Small intestine (tissue), 7 donors: ENCODE results near the gene USP2. TPM values are rescaled to one million over a fixed set of nuclear protein-coding genes. Genes with fewer than 3 reads are reported as not detected.
"Not testable (repeated sequence)": the region's sequence is repeated elsewhere in the genome, so short reads cannot be mapped to it uniquely, and the experiment has no call there.

Source experiments
- DNase-seq, 2 donors: peaks; one replicate each; pipeline versions ENCODE4 v3.0.0 to v3.0.0-alpha.2; 2013
- FAIRE-seq: peaks from 2 replicates; lab custom pipeline; 2012; peaks lifted over from hg19 to GRCh38; lab: Jason Lieb, UNC
- H3K27ac ChIP-seq, 3 donors: one replicate each; pipeline ENCODE4 v1.5.1; 2013; ENCODE audit warnings: low read length in 2 of 3, mild to moderate bottlenecking in 2 of 3, control low read depth in 1 of 3, inconsistent platforms in 1 of 3, low read depth in 1 of 3, moderate library complexity in 1 of 3
- H3K27me3 ChIP-seq, 3 donors: one replicate each; pipeline ENCODE4 v1.6.1; 2013; ENCODE audit warnings: low read length in 3 of 3, inconsistent platforms in 1 of 3; ENCODE audit not compliant: control insufficient read depth in 3 of 3, insufficient read depth in 3 of 3
- H3K36me3 ChIP-seq, 3 donors: one replicate each; pipeline ENCODE4 v1.6.1; 2013; ENCODE audit warnings: low read length in 3 of 3, inconsistent platforms in 1 of 3, low read depth in 1 of 3, mild to moderate bottlenecking in 1 of 3, moderate library complexity in 1 of 3; ENCODE audit not compliant: control insufficient read depth in 3 of 3, insufficient read depth in 2 of 3
- H3K4me1 ChIP-seq, 3 donors: one replicate each; pipeline ENCODE4 v1.6.1; 2013; ENCODE audit warnings: low read length in 2 of 3, inconsistent platforms in 1 of 3, low read depth in 1 of 3, mild to moderate bottlenecking in 1 of 3, moderate library complexity in 1 of 3; ENCODE audit not compliant: control insufficient read depth in 3 of 3, insufficient read depth in 2 of 3
- H3K4me3 ChIP-seq, 3 donors: one replicate each; pipeline ENCODE4 v1.5.1; 2013; ENCODE audit warnings: low read length in 3 of 3, control low read depth in 1 of 3, inconsistent platforms in 1 of 3, low read depth in 1 of 3, mild to moderate bottlenecking in 1 of 3, moderate library complexity in 1 of 3
- H3K9me3 ChIP-seq, 2 donors: one replicate each; pipeline ENCODE4 v1.6.1; 2013; ENCODE audit warnings: low read depth in 1 of 2, low read length in 1 of 2; ENCODE audit not compliant: control insufficient read depth in 2 of 2, insufficient read depth in 1 of 2
- WGBS, 3 donors: extraction: QIAGEN DNeasy Blood & Tissue Kit; methylation state at CpG; one replicate each; pipeline ENCODE4 v1.1.7; 2013; 5-methylcytosine and 5-hydroxymethylcytosine counted together
- polyA plus RNA-seq, 4 donors: library from polyadenylated mRNA; stranded (reverse) in 3 of 4; unstranded in 1 of 4; fragments of 200-250 nt in 3 of 4; fragments of 120-200 nt in 1 of 4; gene quantifications; one replicate each; pipeline versions ENCODE4 v1.2.1 to v1.2.3, GENCODE V29; 2013
- donor health status: healthy with polysubstance abuse.
- donor health status: control.
- donor health status: control.
- donor health status: Bipolar disorder and iron deficiency.
- donor health status: healthy.

Gene USP2
- polyA plus RNA-seq, 4 donors: 3.9 to 19.5 (median 10.3) TPM

DNA sequence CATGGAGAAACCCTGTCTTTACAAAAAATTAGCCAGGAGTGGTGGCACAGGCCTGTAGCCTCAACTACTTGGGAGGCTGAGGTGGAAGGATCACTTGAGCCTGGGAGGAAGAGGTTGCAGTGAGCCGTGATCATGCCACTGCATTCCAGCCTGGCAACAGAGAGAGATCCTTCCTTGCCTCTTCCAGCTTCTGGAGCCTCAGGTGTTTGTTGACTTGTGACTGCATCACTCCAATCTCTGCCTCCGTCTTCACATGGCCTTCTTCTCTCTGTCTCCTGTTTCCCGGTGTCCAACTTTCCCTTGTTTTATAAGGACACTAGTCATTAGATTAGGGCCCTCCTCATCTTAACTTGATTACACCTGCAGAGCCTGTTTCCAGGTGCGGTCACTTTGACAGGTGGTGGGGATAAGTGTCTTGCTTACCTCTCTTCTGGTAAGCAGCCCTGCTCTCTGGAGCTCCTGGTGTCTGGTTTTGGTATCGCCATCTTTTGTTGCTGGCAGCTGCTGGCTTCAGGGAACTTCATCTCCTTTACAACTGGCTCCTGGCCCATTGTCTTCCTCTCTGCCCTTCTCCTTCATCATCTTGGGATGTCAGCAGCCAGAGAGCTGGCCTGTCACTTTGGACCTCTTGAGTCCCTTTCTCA lies 8.2 kb upstream of the USP2 start:
- DNase-seq: peak in 1 of 2 donors; percentile 43
- Histone ChIP-seq H3K9me3 (no peaks in the 10 kb centered on the region), H3K4me3 (no peak overlapping the region), H3K27me3 (peaks cover 0 to under 1% (median 0%) of the 10 kb centered on the region in 3 donors), H3K27ac (no peak overlapping the region), H3K4me1 (no peaks in the 10 kb centered on the region), H3K36me3 (no peaks in the 10 kb centered on the region)
- WGBS, 3 donors: 45 to 70% (median 62%) methylated on average over 5 of the region's 5 CpGs
- FAIRE-seq: no peak

GRCh38 chr11:119388103-119388502 lies 6.6 kb upstream of the USP2 start:
- WGBS, 3 donors: 81 to 86% (median 83%) methylated on average over 7 of the region's 7 CpGs
- FAIRE-seq: no peak
- Histone ChIP-seq H3K9me3 (no peaks in the 10 kb centered on the region), H3K27me3 (no peaks in the 10 kb centered on the region), H3K27ac (no peak overlapping the region), H3K4me1 (no peaks in the 10 kb centered on the region), H3K4me3 (no peak overlapping the region), H3K36me3 (no peaks in the 10 kb centered on the region)
- DNase-seq: no peak

DNA sequence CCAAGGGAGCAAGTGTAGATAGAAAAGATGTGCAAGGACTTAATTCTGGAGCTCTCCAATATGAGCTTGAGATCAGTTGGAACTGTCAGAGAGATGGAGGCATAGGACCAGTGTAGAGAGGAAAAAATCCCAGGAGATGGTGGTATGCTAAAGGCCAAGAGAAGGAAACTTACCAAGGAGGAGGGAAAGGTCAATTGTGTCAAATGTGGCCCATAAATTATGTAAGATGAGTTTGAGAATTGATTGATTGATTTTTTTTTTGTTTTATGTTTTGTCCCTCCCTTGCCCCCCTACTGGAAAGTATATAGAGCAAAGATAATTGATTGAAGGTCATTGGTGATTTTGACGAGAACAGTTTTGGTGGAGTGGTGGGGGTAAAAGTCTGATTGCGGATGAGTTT lies 2.8 kb upstream of the USP2 start:
- Histone ChIP-seq H3K27ac (no peak overlapping the region), H3K4me3 (no peak overlapping the region), H3K4me1 (peaks cover 0 to 16% (median 5%) of the 10 kb centered on the region in 3 donors), H3K27me3 (peaks cover 0 to 14% (median 0%) of the 10 kb centered on the region in 3 donors), H3K36me3 (no peaks in the 10 kb centered on the region), H3K9me3 (no peaks in the 10 kb centered on the region)
- FAIRE-seq (no peak), DNase-seq (no peak)
- 63 to 79% (median 72%) methylated on average over 2 of the region's 2 CpGs for WGBS, 3 donors

GRCh38 chr11:119382513-119382912 lies 1.0 kb upstream of the USP2 start:
- Histone ChIP-seq H3K4me1 (peaks cover 0 to 16% (median 5%) of the 10 kb centered on the region in 3 donors), H3K27me3 (peaks cover 0 to 14% (median 0%) of the 10 kb centered on the region in 3 donors)
- DNase-seq, H3K9me3 ChIP-seq, H3K4me3 ChIP-seq, H3K36me3 ChIP-seq, H3K27ac ChIP-seq, FAIRE-seq: not testable (repeated sequence)
- 87 to 90% (median 87%) methylated on average over 14 of the region's 14 CpGs for WGBS, 3 donors

- Histone ChIP-seq H3K27ac (no peak overlapping the region), H3K9me3 (no peaks in the 10 kb centered on the region), H3K36me3 (no peaks in the 10 kb centered on the region), H3K27me3 (peaks cover 0 to 14% (median 0%) of the 10 kb centered on the region in 3 donors), H3K4me3 (peak overlapping the region in 2 of 3 donors; percentile 21 to 27), H3K4me1 (peaks cover 0 to 16% (median 5%) of the 10 kb centered on the region in 3 donors)
- FAIRE-seq (no peak), DNase-seq (no peak)
- WGBS, 3 donors: 8 to 14% (median 9%) methylated on average over 9 of the region's 9 CpGs
Observed at GRCh38 chr11:119382101-119382500, 611 bp upstream of the USP2 start.

DNA sequence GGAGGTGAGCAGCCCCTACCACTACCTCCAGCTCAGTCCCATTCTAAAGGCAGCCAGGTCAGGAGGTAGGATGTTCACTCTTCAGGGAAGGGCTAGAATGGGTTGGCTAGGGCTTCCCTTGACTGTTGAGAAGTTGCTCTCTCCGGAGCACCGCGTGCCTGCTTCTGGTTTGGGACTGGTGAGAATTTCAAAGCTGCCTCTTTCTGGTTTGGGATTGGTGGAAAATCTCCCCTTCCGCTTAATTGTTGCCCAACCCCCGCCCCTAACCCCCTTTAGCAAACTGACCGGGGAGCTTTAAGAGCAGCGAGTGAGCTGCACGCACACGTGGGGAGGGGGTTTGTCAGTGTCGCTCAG lies 686 bp downstream of the USP2 start:
- H3K27ac ChIP-seq: no peak overlapping the region
- H3K4me3 ChIP-seq: peak overlapping the region in 2 of 3 donors; percentile 48 to 50
- no peaks in the 10 kb centered on the region for H3K36me3 ChIP-seq
- no peak for DNase-seq
- 6 to 21% (median 19%) methylated on average over 9 to 10 of the region's 10 CpGs for WGBS, 3 donors
- H3K27me3 ChIP-seq: peaks cover 0 to 14% (median 0%) of the 10 kb centered on the region in 3 donors
- FAIRE-seq: no peak
- peaks cover 0 to 16% (median 5%) of the 10 kb centered on the region in 3 donors for H3K4me1 ChIP-seq
- no peaks in the 10 kb centered on the region for H3K9me3 ChIP-seq

DNA sequence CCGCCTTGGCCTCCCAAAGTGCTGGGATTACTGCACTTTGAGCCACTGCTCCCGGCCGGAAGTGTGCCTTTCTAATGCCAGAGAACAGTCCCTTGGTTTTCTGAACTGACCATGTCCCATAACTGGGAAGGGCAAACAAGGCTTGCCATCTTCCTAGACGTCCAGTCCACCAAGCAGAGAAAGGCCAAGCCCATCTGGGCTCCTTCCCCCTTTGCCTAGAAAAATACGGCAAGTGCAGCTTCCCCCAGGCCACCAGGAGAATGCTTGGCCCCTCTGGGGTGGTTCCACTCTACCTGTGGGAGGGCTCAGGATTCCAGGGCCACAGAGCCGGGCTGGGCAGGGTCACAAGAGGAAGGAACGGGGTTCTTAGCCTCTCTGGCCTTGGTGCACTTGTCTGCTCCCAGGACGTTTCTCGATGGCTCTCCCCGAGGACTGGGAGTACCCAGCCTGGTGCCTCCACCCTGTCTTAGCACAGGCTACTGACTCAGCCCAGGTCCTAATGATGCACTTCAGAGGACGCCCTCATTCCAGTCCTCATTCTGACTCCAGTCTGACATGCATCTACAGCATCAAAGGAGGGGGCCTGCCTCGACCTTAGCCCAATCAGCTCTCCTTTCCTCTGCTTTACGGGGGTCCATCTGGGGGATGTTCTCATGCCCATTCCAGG lies 1.2 kb downstream of the USP2 start:
- H3K4me3 ChIP-seq: no peak overlapping the region
- no peaks in the 10 kb centered on the region for H3K36me3 ChIP-seq
- 60 to 75% (median 71%) methylated on average over 13 of the region's 13 CpGs for WGBS, 3 donors
- no peaks in the 10 kb centered on the region for H3K9me3 ChIP-seq
- DNase-seq (no peak), FAIRE-seq (no peak)
- H3K4me1 ChIP-seq: peaks cover 0 to 16% (median 5%) of the 10 kb centered on the region in 3 donors
- peaks cover 0 to 14% (median 0%) of the 10 kb centered on the region in 3 donors for H3K27me3 ChIP-seq
- no peak overlapping the region for H3K27ac ChIP-seq

DNA sequence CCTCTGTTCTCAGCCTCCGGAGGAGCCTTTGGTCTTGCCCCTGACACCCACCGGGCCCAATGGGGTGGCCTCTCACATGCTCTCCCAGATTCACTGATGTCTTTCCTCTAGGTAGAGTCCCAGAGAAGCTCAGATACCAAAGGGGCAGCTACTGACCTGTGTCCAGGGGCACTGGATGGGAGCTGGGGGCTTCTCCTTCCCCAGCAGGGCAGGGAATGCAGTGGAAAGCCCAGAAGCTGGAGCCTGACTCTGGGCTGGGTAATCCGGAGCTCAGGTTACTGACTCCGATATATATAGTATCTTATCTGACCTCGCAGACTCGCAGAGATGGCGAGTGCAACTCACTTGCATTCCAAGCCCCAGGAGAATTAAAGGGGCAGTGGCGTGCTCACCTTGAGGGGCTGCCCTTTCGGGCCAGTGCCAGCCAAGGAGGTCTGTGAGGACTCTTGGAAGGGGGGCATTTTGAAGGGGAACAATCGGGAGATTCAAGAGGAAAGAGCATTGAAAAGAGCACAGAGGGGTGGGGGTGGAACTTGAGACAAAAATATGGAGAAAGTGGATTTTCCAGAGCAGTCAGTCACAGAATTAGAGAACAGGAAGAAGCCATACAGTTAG lies 2.5 kb downstream of the USP2 start:
- Histone ChIP-seq H3K4me3 (no peak overlapping the region), H3K4me1 (peaks cover 0 to 26% (median 5%) of the 10 kb centered on the region in 3 donors), H3K9me3 (no peaks in the 10 kb centered on the region), H3K36me3 (no peaks in the 10 kb centered on the region), H3K27me3 (peaks cover 0 to 14% (median 0%) of the 10 kb centered on the region in 3 donors), H3K27ac (no peak overlapping the region)
- DNase-seq (no peak), FAIRE-seq (no peak)
- WGBS, 3 donors: 49 to 68% (median 59%) methylated on average over 9 to 10 of the region's 10 CpGs
